ENCODE measurements around the gene PPP1CA. TPM values are rescaled to one million over a fixed set of nuclear protein-coding genes. Genes with fewer than 3 reads are reported as not detected.

PPP1CA gene
- total and polyA plus RNA-seq, 8 donors = 49.0 to 72.8 (median 62.9) TPM

- H3K27ac ChIP-seq = peak overlapping the region in 1 of 4 donors; percentile 98
- 73 to 74% methylated on average over 12 of the region's 12 CpGs for WGBS, 2 donors
- no peaks in the 10 kb centered on the region for H3K9me3 ChIP-seq
- no peaks in the 10 kb centered on the region for H3K27me3 ChIP-seq
- H3K4me3 ChIP-seq = no peak overlapping the region
- DNase-seq (peak in 1 of 6 donors; percentile 41), ATAC-seq (no peak), FAIRE-seq (no peak)
- no peaks in the 10 kb centered on the region for H3K36me3 ChIP-seq
- intact Hi-C loops (cut with DNase I) = no loop called here
- no peak for TF ChIP-seq CTCF (IDR thresholded peaks at IDR 0.05)
- peaks cover 0 to 33% (median 14%) of the 10 kb centered on the region in 3 donors for H3K4me1 ChIP-seq
Observed at GRCh38 chr11:67357831-67358670, 43.6 kb downstream of the PPP1CA start.

GRCh38 chr11:67356864-67357561 lies 44.6 kb downstream of the PPP1CA start:
- Histone ChIP-seq H3K36me3 (no peaks in the 10 kb centered on the region), H3K27ac (peak overlapping the region in 3 of 4 donors; percentile 17 to 98 (median 97)), H3K27me3 (no peaks in the 10 kb centered on the region), H3K4me3 (no peak overlapping the region), H3K4me1 (peaks cover 0 to 38% (median 14%) of the 10 kb centered on the region in 3 donors), H3K9me3 (no peaks in the 10 kb centered on the region)
- TF ChIP-seq CTCF (IDR thresholded peaks at IDR 0.05) = peak; percentile 88 to 90 (median 89)
- intact Hi-C loops (cut with DNase I) = no loop called here
- ATAC-seq (peak; percentile 15 to 42 (median 40)), DNase-seq (peak; percentile 68 to 82 (median 75)), FAIRE-seq (no peak)
- 28 to 41% methylated on average over 3 of the region's 3 CpGs for WGBS, 2 donors

- intact Hi-C loops (cut with DNase I) = no loop called here
- Histone ChIP-seq H3K9me3 (no peaks in the 10 kb centered on the region), H3K4me3 (no peak overlapping the region), H3K27me3 (no peaks in the 10 kb centered on the region), H3K36me3 (no peaks in the 10 kb centered on the region), H3K27ac (peak overlapping the region; percentile 8 to 98 (median 57)), H3K4me1 (peaks cover 2 to 44% (median 18%) of the 10 kb centered on the region in 3 donors)
- WGBS, 2 donors = 23 to 35% methylated on average over 2 to 4 of the region's 4 CpGs
- ATAC-seq (no peak), DNase-seq (no peak), FAIRE-seq (no peak)
- TF ChIP-seq CTCF (IDR thresholded peaks at IDR 0.05) = no peak
Observed at GRCh38 chr11:67356387-67356863, 45.2 kb downstream of the PPP1CA start.

GRCh38 chr11:67355794-67356386 lies 45.8 kb downstream of the PPP1CA start:
- no peak for DNase-seq
- peaks cover 7 to 48% (median 23%) of the 10 kb centered on the region in 3 donors for H3K4me1 ChIP-seq
- ATAC-seq = no peak

More at GRCh38 chr11:67355794-67356386, 45.8 kb downstream of the PPP1CA start:
- 60% methylated on average over 4 of the region's 4 CpGs for WGBS, 2 donors
- TF ChIP-seq CTCF (IDR thresholded peaks at IDR 0.05) = no peak
- FAIRE-seq = no peak
- no peaks in the 10 kb centered on the region for H3K27me3 ChIP-seq
- H3K36me3 ChIP-seq = no peaks in the 10 kb centered on the region
- H3K4me3 ChIP-seq = no peak overlapping the region
- no peaks in the 10 kb centered on the region for H3K9me3 ChIP-seq
- intact Hi-C loops (cut with DNase I) = no loop called here
- H3K27ac ChIP-seq = peak overlapping the region; percentile 8 to 98 (median 97)

All from pancreas (tissue), 10 donors.